ENCODE results near the gene IL6ST. TPM values are rescaled to one million over a fixed set of nuclear protein-coding genes. Genes with fewer than 3 reads are reported as not detected.
"Not testable (repeated sequence)": the region's sequence is repeated elsewhere in the genome, so short reads cannot be mapped to it uniquely, and the experiment has no call there.

IL6ST gene
- total and polyA plus RNA-seq, 5 donors from 2014 or later, result 25.3 to 234 (median 58.0) TPM

GRCh38 chr5:56003679-56004078 lies 8.9 kb upstream of the IL6ST start:
- no peak overlapping the region for H3K4me3 ChIP-seq (ENCODE audit: low read depth, low read length)
- Mint-ChIP-seq H3K27ac (peak overlapping the region in 2 of 3 donors; percentile 17 to 98), H3K9me3 (peaks cover 0 to 7% (median 1%) of the 10 kb centered on the region in 7 donors), H3K36me3 (no peaks in the 10 kb centered on the region), H3K27me3 (peaks cover 8% of the 10 kb centered on the region), H3K4me1 (peaks cover 12 to 21% (median 13%) of the 10 kb centered on the region in 4 donors), H3K4me3 (no peak overlapping the region)
- ATAC-seq (ENCODE audit: low read depth in 2 of 2) (no peak), DNase-seq (no peak)
- H3K27me3 ChIP-seq (ENCODE audit: control insufficient read depth, insufficient read depth, low read length), result no peaks in the 10 kb centered on the region
- H3K9me3 ChIP-seq (ENCODE audit: control insufficient read depth in 2 of 2, low read length in 2 of 2), result no peaks in the 10 kb centered on the region
- H3K4me1 ChIP-seq (ENCODE audit: control insufficient read depth, insufficient read depth, low read length, poor library complexity, severe bottlenecking), result peaks cover 9% of the 10 kb centered on the region
- H3K27ac ChIP-seq (ENCODE audit: insufficient read depth, low read length, poor library complexity, severe bottlenecking), result no peak overlapping the region
- no peaks in the 10 kb centered on the region for H3K36me3 ChIP-seq (ENCODE audit: control insufficient read depth, insufficient read depth, low read length)

DNA sequence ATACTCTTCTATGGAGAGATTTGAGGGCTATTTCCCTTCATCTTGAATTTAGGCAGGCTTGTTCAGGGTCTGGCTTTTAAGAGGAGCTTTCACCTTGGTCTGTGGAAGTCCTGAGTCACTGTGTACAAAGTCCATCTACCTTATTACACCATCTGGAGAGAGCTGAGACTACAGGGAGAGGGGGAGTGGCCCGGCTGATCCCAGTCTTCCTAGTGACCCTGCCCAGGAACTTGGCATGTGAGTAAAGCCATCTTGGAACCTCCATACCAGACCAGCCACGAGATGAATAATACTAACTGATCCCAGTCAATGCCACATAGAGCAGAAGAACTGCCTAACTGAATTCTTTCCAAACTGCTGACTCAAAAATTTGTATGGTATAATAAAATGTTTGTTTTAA lies 8.4 kb upstream of the IL6ST start:
- Histone ChIP-seq H3K27me3 (ENCODE audit: control insufficient read depth, insufficient read depth, low read length) (no peaks in the 10 kb centered on the region), H3K27ac (ENCODE audit: insufficient read depth, low read length, poor library complexity, severe bottlenecking) (no peak overlapping the region), H3K36me3 (ENCODE audit: control insufficient read depth, insufficient read depth, low read length) (no peaks in the 10 kb centered on the region), H3K4me1 (ENCODE audit: control insufficient read depth, insufficient read depth, low read length, poor library complexity, severe bottlenecking) (peaks cover 9% of the 10 kb centered on the region), H3K4me3 (ENCODE audit: low read depth, low read length) (no peak overlapping the region), H3K9me3 (ENCODE audit: control insufficient read depth in 2 of 2, low read length in 2 of 2) (no peaks in the 10 kb centered on the region)
- H3K9me3 Mint-ChIP-seq, result peaks cover 0 to 7% (median 1%) of the 10 kb centered on the region in 7 donors
- ATAC-seq (ENCODE audit: low read depth in 2 of 2) (no peak), DNase-seq (no peak)
- H3K27me3 Mint-ChIP-seq, result peaks cover 8% of the 10 kb centered on the region
- no peak overlapping the region for H3K4me3 Mint-ChIP-seq
- H3K27ac Mint-ChIP-seq, result no peak overlapping the region
- no peaks in the 10 kb centered on the region for H3K36me3 Mint-ChIP-seq
- peaks cover 12 to 23% (median 16%) of the 10 kb centered on the region in 4 donors for H3K4me1 Mint-ChIP-seq

GRCh38 chr5:56002303-56002702 lies 7.5 kb upstream of the IL6ST start:
- H3K4me3 Mint-ChIP-seq, result no peak overlapping the region
- no peak for DNase-seq
- no peaks in the 10 kb centered on the region for H3K36me3 Mint-ChIP-seq
- H3K4me1 Mint-ChIP-seq, result peaks cover 14 to 27% (median 16%) of the 10 kb centered on the region in 4 donors
- Histone ChIP-seq H3K27ac (ENCODE audit: insufficient read depth, low read length, poor library complexity, severe bottlenecking) (no peak overlapping the region), H3K36me3 (ENCODE audit: control insufficient read depth, insufficient read depth, low read length) (no peaks in the 10 kb centered on the region), H3K27me3 (ENCODE audit: control insufficient read depth, insufficient read depth, low read length) (no peaks in the 10 kb centered on the region), H3K9me3 (ENCODE audit: control insufficient read depth in 2 of 2, low read length in 2 of 2) (no peaks in the 10 kb centered on the region), H3K4me1 (ENCODE audit: control insufficient read depth, insufficient read depth, low read length, poor library complexity, severe bottlenecking) (peaks cover 9% of the 10 kb centered on the region), H3K4me3 (ENCODE audit: low read depth, low read length) (no peak overlapping the region)
- H3K27ac Mint-ChIP-seq, result no peak overlapping the region
- peaks cover 0 to 7% (median 1%) of the 10 kb centered on the region in 7 donors for H3K9me3 Mint-ChIP-seq
- no peak for ATAC-seq (ENCODE audit: low read depth in 2 of 2)
- H3K27me3 Mint-ChIP-seq, result peaks cover 8% of the 10 kb centered on the region

- H3K9me3 Mint-ChIP-seq; H3K27me3 ChIP-seq (ENCODE audit: control insufficient read depth, insufficient read depth, low read length); ATAC-seq (ENCODE audit: low read depth in 2 of 2); H3K36me3 Mint-ChIP-seq; H3K27ac ChIP-seq (ENCODE audit: insufficient read depth, low read length, poor library complexity, severe bottlenecking); H3K9me3 ChIP-seq (ENCODE audit: control insufficient read depth in 2 of 2, low read length in 2 of 2); DNase-seq; H3K4me3 ChIP-seq (ENCODE audit: low read depth, low read length); H3K36me3 ChIP-seq (ENCODE audit: control insufficient read depth, insufficient read depth, low read length); H3K27me3 Mint-ChIP-seq; H3K4me3 Mint-ChIP-seq; H3K27ac Mint-ChIP-seq: not testable (repeated sequence)
- H3K4me1 ChIP-seq (ENCODE audit: control insufficient read depth, insufficient read depth, low read length, poor library complexity, severe bottlenecking), result peaks cover 10% of the 10 kb centered on the region
- H3K4me1 Mint-ChIP-seq, result peaks cover 7 to 23% (median 17%) of the 10 kb centered on the region in 4 donors
These were observed 5.5 kb upstream of the IL6ST start for GRCh38 chr5:56000221-56000620.

- Histone ChIP-seq H3K4me1 (ENCODE audit: control insufficient read depth, insufficient read depth, low read length, poor library complexity, severe bottlenecking) (peaks cover 10% of the 10 kb centered on the region), H3K9me3 (ENCODE audit: control insufficient read depth in 2 of 2, low read length in 2 of 2) (no peaks in the 10 kb centered on the region), H3K4me3 (ENCODE audit: low read depth, low read length) (no peak overlapping the region), H3K27me3 (ENCODE audit: control insufficient read depth, insufficient read depth, low read length) (no peaks in the 10 kb centered on the region), H3K36me3 (ENCODE audit: control insufficient read depth, insufficient read depth, low read length) (no peaks in the 10 kb centered on the region), H3K27ac (ENCODE audit: insufficient read depth, low read length, poor library complexity, severe bottlenecking) (no peak overlapping the region)
- DNase-seq (no peak), ATAC-seq (ENCODE audit: low read depth in 2 of 2) (no peak)
- no peaks in the 10 kb centered on the region for H3K36me3 Mint-ChIP-seq
- no peak overlapping the region for H3K27ac Mint-ChIP-seq
- H3K4me3 Mint-ChIP-seq, result no peak overlapping the region
- peaks cover 0 to 7% (median 1%) of the 10 kb centered on the region in 7 donors for H3K9me3 Mint-ChIP-seq
- H3K27me3 Mint-ChIP-seq, result peaks cover 9% of the 10 kb centered on the region
- peaks cover 8 to 21% (median 17%) of the 10 kb centered on the region in 4 donors for H3K4me1 Mint-ChIP-seq
These were observed 4.2 kb upstream of the IL6ST start for GRCh38 chr5:55998966-55999365.

DNA sequence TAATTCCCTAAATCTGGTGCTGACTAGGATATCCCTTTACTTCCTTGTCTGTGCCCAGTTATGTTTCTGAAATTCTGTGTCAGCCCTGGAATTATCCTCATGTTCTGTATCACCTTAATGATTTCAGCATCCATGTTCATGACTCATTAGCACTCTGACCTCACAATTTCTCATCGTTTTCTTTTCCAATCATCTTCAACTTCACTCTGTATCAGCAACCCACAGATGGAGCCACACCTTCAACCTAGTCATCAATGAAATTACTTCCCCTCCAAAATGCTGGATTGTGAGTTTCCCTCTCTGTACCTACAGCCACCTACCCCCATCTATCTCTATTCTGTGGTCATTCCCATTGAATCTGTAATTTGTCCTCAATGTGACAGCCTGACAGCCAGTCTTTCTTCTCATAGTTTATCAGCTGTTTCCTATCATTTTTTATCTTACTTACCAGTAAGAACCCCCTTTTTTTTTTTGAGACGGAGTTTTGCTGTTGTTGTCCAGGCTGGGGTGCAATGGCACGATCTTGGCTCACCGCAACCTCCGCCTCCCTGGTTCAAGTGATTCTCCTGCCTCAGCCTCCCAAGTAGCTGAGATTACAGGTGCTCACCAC lies 3.1 kb upstream of the IL6ST start:
- peaks cover 13 to 23% (median 21%) of the 10 kb centered on the region in 4 donors for H3K4me1 Mint-ChIP-seq
- Histone ChIP-seq H3K36me3 (ENCODE audit: control insufficient read depth, insufficient read depth, low read length) (no peaks in the 10 kb centered on the region), H3K27me3 (ENCODE audit: control insufficient read depth, insufficient read depth, low read length) (no peaks in the 10 kb centered on the region), H3K4me1 (ENCODE audit: control insufficient read depth, insufficient read depth, low read length, poor library complexity, severe bottlenecking) (peaks cover 18% of the 10 kb centered on the region), H3K9me3 (ENCODE audit: control insufficient read depth in 2 of 2, low read length in 2 of 2) (no peaks in the 10 kb centered on the region), H3K27ac (ENCODE audit: insufficient read depth, low read length, poor library complexity, severe bottlenecking) (no peak overlapping the region), H3K4me3 (ENCODE audit: low read depth, low read length) (no peak overlapping the region)
- H3K9me3 Mint-ChIP-seq, result peaks cover 0 to 7% (median 0%) of the 10 kb centered on the region in 7 donors
- H3K27ac Mint-ChIP-seq, result peak overlapping the region in 1 of 3 donors; percentile 14
- H3K4me3 Mint-ChIP-seq, result peak overlapping the region in 2 of 4 donors; percentile 13 to 14
- DNase-seq (no peak), ATAC-seq (ENCODE audit: low read depth in 2 of 2) (no peak)
- no peaks in the 10 kb centered on the region for H3K36me3 Mint-ChIP-seq
- H3K27me3 Mint-ChIP-seq, result peaks cover 12% of the 10 kb centered on the region

DNA sequence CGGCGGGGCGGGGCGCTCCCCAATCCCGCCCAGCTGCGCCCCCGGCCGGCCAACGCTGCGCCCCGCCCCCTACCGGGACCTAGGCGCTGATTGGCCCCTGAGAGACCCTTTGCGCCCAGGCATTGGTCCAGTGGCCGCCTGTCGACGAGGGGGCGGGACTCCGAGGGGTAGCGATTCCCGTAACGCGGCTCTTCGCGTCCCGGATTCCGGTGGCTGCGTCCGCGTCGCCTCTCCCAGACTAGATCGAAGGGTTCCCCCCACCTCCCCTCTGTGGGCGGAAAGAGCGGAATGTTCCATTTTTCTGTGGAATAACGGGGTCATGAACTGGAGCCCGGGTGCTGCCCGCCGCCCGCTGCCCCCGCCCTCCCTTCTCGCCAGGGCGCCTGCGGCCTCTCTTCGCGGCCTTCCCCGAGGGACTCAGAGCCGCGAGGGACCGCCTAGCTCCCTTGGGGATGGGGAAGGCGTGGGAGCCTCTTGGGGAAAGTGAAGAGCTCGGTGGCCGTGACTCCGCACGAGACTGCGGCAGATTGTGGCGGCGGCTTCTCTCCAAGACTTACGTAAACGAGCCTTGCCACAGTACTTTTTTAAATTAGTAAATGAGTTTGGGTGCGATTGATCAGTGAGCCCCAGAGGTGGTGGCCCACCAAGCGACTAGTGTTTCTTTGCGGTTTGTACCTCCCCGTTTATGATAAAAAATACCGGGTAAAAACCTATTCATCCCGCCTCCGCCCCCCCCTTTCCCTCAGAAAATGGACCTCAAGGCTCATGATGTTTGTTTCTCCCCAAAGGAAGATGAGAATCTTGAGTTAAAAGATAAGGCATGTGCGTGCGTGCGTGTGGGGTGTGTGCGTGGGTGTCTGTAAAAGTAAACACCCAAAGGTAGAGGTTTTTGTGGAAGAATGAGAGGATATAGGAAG lies 493 bp upstream of the IL6ST start:
- Histone ChIP-seq H3K27me3 (ENCODE audit: control insufficient read depth, insufficient read depth, low read length) (no peaks in the 10 kb centered on the region), H3K27ac (ENCODE audit: insufficient read depth, low read length, poor library complexity, severe bottlenecking) (peak overlapping the region; percentile 97), H3K4me1 (ENCODE audit: control insufficient read depth, insufficient read depth, low read length, poor library complexity, severe bottlenecking) (peaks cover 32% of the 10 kb centered on the region), H3K4me3 (ENCODE audit: low read depth, low read length) (peak overlapping the region; percentile 76), H3K36me3 (ENCODE audit: control insufficient read depth, insufficient read depth, low read length) (no peaks in the 10 kb centered on the region), H3K9me3 (ENCODE audit: control insufficient read depth in 2 of 2, low read length in 2 of 2) (no peaks in the 10 kb centered on the region)
- H3K9me3 Mint-ChIP-seq, result peaks cover 0 to 5% (median 0%) of the 10 kb centered on the region in 7 donors
- H3K27ac Mint-ChIP-seq, result peak overlapping the region; percentile 97 to 99 (median 99)
- H3K4me1 Mint-ChIP-seq, result peaks cover 32 to 48% (median 45%) of the 10 kb centered on the region in 4 donors
- H3K27me3 Mint-ChIP-seq, result peaks cover 12% of the 10 kb centered on the region
- peak overlapping the region; percentile 95 to 99 (median 99) for H3K4me3 Mint-ChIP-seq
- peaks cover 7% of the 10 kb centered on the region for H3K36me3 Mint-ChIP-seq
- peak; percentile 94 to 96 (median 94) for DNase-seq
- peak; percentile 97 for ATAC-seq (ENCODE audit: low read depth in 2 of 2)
